ENCODE results near the gene MBTD1.
A peak's percentile ranks its signal among the peaks of the same experiment; 100 is the strongest.

DNA sequence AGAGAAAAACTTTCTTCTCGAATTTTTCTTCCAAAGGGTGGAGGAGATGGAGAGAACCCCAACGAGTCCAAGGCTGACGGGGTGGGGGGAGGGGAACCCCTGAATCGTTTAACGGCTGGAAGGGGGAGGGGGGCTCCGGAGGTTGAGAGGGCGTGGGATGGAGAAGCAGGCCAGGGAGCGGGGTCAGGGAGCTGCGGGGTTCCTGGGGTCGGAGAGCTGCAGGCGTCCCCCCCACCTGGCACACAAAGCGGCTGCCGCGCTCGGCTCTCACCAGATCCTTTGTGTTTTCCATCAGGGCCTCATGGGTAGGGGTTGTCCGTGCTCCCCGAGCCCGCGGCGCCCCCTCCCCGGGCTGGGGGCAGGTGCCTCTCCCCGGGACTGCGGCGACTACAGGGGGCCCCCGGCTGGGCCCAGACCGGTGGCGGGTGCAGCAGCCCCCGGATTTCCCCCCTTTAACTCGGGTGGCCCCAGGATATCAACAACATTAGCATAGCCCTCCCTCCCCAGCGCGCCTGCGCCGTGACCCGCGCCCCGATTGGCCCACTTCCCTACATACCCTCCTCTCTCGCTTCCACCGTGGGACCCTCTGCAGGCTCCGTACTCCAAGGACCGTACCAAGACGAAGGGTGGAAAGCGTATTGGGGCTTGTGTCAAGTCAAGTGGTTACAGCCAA, at the start of gene MBTD1:
- TF ChIP-seq, protein P1, sequence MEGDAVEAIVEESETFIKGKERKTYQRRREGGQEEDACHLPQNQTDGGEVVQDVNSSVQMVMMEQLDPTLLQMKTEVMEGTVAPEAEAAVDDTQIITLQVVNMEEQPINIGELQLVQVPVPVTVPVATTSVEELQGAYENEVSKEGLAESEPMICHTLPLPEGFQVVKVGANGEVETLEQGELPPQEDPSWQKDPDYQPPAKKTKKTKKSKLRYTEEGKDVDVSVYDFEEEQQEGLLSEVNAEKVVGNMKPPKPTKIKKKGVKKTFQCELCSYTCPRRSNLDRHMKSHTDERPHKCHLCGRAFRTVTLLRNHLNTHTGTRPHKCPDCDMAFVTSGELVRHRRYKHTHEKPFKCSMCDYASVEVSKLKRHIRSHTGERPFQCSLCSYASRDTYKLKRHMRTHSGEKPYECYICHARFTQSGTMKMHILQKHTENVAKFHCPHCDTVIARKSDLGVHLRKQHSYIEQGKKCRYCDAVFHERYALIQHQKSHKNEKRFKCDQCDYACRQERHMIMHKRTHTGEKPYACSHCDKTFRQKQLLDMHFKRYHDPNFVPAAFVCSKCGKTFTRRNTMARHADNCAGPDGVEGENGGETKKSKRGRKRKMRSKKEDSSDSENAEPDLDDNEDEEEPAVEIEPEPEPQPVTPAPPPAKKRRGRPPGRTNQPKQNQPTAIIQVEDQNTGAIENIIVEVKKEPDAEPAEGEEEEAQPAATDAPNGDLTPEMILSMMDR (IDR thresholded peaks at IDR 0.05), result no peak
- peak in 1 of 2 donors; percentile 31 for TF ChIP-seq POLR2A (IDR thresholded peaks at IDR 0.05)

Data from heart left ventricle (tissue), 13 donors.